DMS53 treated with DMSO at 0.1 percent for 48 hours (cell line): Measurements from ENCODE around the gene ERBB4.
"Not testable (repeated sequence)": the region's sequence is repeated elsewhere in the genome, so short reads cannot be mapped to it uniquely, and the experiment has no call there.

Experiments used
- DNase-seq: peaks from one replicate; lab custom pipeline; 2025; ENCODE audit not compliant: unreplicated experiment; lab: John Stamatoyannopoulos, UW

ERBB4 gene

GRCh38 chr2:211748339-211748738 is 790.3 kb downstream of the ERBB4 start:
- DNase-seq, result no peak

DNA sequence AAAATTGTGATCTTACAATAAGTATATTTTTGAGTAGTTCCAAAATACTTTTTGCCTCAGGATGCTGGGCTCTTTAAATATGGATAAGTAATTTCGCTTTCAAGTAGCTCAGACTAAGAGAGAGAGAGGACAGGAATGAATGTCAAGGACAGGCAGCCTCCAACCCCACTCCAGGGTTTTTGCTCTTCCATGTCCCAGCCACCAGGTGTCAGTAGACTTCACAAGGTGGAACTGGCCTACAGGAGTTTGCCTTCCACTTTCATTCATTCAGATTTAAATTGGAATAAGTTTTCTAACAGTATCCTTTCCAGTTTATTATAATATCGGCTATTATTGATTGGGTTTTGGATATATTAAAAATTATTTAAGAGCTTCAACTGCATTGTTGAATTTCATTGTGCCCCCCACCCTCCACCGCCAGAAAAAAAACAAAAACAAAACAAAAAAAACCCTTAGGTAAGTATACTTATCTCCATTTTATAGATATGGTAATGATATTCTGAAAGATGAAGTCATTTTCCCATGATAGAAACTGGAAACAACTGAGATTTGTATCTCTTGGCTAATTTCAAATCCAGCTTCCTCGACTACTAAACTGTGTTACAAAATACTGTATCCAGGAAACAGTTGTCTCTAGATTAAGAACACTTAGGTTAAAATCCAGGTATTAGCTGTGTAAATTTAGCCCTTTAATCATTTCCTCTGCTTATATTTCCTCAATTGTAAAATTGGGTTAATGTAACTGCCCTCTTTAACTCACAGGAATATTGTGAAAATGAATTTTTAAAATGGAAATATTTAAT is 793.1 kb downstream of the ERBB4 start:
- DNase-seq, result peak; percentile 79

DNA sequence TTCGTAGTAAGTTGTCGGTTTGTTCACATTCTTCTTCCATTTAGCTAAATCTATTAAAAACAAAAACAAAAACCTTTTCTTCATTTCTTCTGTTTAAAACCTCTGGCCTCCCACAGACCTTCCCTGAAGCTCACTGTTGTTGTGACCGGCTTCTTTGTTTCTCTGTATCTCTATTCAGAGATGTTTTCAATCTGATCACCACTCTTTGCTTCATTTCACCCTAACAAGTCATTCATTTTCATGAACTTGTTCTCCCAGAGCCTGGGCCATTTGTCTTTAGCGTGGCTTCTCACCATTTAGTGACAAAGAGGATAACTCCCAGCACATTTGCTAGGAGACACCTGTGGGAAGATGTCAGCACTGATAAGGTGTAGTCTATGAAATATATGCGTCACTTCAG is 794.2 kb downstream of the ERBB4 start:
- no peak for DNase-seq

GRCh38 chr2:211741966-211742365 is 796.6 kb downstream of the ERBB4 start:
- no peak for DNase-seq

DNA sequence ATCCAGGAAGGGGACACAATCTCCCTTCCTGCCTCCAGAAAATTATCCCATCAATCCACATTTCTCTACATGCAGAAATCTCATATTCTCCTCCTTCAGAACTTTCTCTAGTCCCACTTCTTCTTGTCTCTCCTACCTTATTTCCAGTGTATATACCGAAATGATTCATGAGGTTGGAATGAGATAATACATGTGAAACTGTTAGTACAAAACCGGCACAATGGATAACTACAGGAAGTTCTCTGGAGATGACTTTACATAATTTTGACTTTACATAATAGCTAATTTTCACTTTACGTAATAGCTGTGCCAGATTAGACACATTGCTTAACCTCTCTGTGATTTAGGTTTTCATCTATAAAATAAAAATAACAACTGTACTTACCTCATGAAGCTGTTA is 801.3 kb downstream of the ERBB4 start:
- DNase-seq, result no peak

- DNase-seq, result no peak
Measured at GRCh38 chr2:211730215-211730614, 808.4 kb downstream of the ERBB4 start.

DNA sequence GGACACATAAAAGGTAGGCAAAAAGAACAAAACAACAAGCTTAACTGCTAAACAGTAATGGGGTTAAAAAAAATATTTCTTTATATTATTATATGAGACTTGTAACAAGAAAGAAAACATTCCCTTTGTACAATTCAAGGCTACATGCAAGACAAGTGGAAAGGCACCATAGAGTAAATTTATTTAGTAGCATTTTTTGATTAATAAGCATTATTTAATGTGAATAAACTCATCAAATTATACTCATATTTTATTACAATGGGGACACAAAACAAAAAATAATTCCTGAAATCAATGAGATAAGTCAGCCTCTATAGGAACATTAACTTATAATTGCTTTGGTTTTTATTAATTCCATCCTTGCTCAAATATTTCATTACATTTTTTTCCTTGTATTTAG is 809.2 kb downstream of the ERBB4 start:
- no peak for DNase-seq

DNA sequence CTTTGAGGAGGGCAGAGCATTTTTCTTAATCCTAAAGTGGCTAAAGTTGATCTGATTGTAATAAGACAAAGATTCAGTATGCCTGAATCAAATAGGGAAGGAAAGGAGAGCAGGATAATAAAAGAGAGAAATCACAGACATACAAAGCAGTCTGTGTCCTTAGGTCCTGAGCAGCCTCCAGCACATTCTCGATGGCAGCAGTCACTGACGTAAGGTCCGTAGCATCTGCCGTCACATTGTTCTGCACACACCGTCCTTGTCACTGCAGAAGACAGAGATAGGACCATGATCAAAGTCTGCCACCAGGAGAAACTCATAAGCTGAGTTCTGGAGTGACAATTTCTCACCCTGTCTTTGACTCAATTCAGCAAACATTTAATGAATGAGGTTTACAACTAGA is 813.7 kb downstream of the ERBB4 start:
- DNase-seq, result no peak

DNA sequence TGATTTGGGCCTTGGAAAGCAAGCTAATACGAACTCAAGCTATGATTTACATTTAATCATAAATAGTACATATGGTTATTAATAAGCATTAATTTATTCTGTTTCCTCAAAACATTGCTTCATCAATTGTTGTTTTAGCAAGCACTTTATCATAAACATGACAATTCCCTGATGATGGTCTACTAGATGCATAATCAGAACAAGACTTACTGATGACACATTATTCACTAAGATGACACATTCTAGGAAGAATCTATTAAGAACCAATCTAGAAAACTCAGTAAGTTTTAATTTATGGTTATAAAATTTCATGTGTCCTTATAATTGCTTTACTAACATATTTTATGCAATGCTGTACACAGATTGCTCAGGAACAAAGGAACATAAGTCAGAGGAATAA is 815.2 kb downstream of the ERBB4 start:
- DNase-seq, result no peak

DNA sequence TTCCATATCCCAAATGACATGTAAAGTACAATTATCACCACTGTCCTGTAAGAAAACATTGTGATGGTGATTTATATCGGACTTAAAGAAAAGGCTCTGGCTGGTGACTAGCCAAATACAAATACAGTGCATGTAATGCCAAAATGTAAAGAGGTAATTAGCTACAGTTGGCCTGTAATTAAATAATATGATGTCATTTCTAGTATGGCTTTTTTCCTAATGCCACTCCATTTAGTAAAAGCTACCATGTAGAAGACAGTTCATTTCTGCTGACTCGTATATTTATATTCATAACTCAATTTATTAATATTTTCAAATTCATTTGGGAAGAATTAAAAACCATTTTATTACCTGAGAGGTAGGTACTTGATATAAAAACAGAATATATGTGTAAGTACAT is 815.7 kb downstream of the ERBB4 start:
- DNase-seq, result no peak

DNA sequence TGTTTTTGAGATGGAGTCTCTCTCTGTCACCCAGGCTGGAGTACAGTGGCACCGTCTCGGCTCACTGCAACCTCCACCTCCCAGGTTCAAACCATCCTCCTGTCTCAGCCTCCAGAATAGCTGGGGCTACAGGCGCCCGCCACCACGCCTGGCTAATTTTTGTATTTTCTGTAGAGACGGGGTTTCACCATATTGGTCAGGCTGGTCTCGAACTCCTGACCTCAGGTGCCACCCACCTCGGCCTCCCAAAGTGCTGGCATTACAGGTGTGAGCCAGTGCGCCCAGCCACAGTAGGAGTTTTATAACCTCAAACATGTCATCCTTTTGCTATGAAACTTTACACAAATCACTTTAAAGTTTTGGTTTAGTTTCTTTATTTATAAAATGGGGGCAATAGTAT is 816.7 kb downstream of the ERBB4 start:
- not testable (repeated sequence) for DNase-seq

- no peak for DNase-seq
Measured at GRCh38 chr2:211709389-211709788, 829.2 kb downstream of the ERBB4 start.

GRCh38 chr2:211692689-211693088 is 845.9 kb downstream of the ERBB4 start:
- DNase-seq, result no peak

- DNase-seq, result no peak
Measured at GRCh38 chr2:211690736-211691135, 847.9 kb downstream of the ERBB4 start.

DNA sequence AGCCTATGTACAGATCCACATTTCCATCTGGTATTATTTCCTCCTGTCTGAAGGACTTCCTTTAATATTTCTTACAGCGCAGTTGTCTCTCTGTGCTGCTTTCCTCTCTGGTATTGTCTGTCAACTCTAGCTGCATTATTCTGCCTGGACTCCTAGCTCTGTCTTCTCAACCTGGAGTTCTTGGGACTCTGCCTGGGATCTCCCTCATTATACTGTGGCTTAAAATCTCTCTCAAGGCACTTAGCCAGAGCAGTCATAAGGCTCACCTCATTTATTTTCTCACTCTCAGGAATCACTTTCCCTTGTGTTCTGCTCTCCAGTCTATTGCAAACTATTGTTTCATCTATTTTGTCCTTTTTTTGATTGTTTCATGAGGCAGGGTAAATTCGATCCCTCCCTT is 850.4 kb downstream of the ERBB4 start:
- DNase-seq, result no peak

GRCh38 chr2:211674715-211675114 is 863.9 kb downstream of the ERBB4 start:
- DNase-seq, result no peak

DNA sequence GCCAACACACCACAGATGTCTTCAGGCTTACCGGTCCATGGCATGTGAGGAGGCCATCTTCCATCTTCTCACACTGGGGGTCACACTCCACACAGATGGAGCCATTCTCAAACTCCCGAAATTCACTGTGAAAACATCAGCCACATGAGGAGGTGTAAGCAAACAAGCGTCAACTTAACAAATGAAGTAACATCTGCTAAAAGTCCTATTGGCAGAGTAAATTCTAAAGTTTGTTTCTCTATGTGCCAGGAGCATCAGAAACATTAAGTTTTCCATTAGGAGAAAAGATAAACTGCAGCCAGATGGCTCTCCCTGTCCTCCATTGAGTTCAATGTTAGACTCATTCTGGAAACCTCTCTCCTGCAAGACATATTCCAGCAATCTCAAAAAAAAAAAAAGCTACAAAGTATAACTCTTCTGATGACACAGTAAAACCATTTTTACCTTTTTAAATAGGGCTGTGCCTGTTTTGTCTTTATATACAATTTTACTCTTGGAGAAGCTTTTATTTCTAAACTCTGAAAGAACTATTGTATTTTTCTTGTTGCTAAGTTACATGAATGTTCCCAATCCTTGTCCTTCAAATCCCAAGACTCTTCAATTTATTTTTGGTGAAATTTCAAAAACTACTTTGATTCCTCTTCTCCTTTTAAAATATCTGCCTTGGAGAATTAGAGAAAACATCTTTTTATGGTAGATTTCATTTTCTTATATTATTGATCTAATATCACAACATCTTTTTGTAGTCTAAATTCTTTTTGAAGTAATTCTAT is 865.3 kb downstream of the ERBB4 start:
- no peak for DNase-seq

- no peak for DNase-seq
Measured at GRCh38 chr2:211671977-211672376, 866.6 kb downstream of the ERBB4 start.

- no peak for DNase-seq
Measured at GRCh38 chr2:211665299-211665698, 873.3 kb downstream of the ERBB4 start.

- no peak for DNase-seq
Measured at GRCh38 chr2:211664321-211664720, 874.3 kb downstream of the ERBB4 start.

DNA sequence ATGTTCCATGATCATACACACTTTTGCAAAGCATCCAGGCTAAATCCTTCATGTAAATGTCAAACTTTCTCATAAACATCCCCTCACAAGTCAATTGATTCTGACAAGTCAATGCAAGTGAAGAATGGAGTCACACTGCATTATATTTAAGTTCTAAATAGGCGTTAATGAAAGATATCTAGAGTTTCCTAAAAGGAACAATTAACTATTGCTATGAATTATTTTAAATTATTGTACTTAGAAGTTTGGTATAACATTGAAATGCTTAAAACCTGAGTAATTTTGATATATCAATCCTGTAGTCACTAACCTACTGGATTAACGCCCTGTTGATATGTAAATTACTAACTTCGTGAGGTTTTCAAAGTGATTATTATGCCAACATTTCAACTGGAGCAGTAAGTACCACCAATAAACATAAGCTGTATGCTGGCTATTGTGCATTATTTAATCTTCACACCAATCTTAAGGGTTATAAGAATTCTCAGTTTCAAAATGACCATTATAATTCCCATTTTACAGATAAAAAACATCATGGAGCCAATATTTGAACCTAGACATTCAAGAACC is 884.3 kb downstream of the ERBB4 start:
- no peak for DNase-seq

DNA sequence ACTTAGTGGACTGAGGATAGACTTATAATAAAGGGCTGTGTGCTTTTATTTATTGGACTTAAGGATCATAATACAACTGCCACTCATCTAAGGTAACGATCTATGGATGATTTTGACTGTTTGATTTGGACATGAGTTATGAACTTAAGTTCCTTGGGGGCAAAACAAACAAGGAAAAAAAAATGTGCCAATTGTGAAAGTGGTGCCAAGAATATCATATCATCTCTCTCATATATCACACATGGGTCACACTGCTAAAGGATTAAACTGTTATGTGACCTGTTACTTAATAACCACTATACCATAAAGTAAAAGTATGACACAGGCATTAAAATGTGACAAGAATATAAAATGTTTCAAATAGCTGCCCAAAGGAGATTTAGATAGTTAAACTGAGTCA is 886.3 kb downstream of the ERBB4 start:
- no peak for DNase-seq
